ENCODE results near the gene ZFAND2A.

GRCh38 chr7:1192171-1192676 is 32.2 kb upstream of the ZFAND2A start:
- TF ChIP-seq CTCF (IDR thresholded peaks at IDR 0.05) = no peak
- no peak for TF ChIP-seq POLR2A (IDR thresholded peaks at IDR 0.05)

Data from thyroid gland (tissue), 4 donors.